GM19395 (cell line): ENCODE measurements around the gene TSPYL6.

Experiments
- ATAC-seq: cut with Tn5 transposase; IDR thresholded peaks from one replicate; pipeline ENCODE4 v1.9.1; 2021; ENCODE audit warnings: mild to moderate bottlenecking, moderate library complexity; ENCODE audit not compliant: unreplicated experiment

TSPYL6 gene

DNA sequence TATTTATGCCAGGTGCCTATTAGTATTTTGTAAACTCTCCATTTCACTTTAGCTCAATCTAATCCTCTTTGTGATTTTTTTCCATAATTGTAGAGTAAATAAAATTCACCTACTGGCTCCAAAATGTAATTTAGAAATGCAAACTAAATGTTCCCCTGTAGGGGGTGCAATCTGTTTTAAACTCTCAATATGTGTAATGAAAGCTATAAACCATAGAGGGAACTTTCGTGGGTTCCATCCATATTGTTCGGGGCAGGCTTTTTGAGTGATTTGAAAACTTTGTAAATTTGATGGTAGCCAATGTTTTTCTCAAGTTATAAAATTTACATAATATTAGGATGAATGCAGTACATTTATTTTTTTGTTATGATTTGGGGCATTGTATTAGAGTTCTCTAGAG, 49.4 kb downstream of the TSPYL6 start:
- ATAC-seq = no peak

DNA sequence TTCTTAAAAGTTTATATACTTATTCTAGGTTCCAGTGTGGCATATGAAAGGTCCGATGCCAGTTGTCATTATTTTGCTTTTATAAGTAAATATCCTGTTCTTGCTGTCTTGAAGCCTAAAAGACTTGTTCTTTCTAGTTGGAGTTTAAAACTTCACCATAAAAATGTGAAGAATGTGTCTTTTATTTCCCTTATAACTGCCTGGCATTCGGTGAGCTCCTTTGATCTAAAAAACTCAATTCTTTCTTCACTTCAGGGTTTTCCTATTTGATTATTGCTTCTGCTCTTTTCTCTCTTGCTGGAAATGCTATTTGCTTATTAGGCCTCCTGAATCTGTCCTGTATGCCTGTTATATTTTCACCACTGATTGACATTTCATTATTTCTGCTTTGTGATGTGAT, 51.6 kb downstream of the TSPYL6 start:
- ATAC-seq = no peak
